ENCODE results near the gene ADSS1. TPM values are rescaled to one million over a fixed set of nuclear protein-coding genes. Genes with fewer than 3 reads are reported as not detected.

Gene ADSS1
- total RNA-seq, 1 experiment from 2014 or later: 9.9 TPM

- H3K9me2 ChIP-seq (ENCODE audit: insufficient read depth): no peaks in the 10 kb centered on the region
- RAD21 ChIA-PET (ENCODE audit: low non-redundant PET in 1 of 2, low total read pairs in 2 of 2, uncharacterized antibody in 2 of 2, unreplicated experiment in 2 of 2): no interaction called here
These were observed 1.9 kb downstream of the ADSS1 start for GRCh38 chr14:104725772-104726548.

More at GRCh38 chr14:104725772-104726548, 1.9 kb downstream of the ADSS1 start:
- Histone ChIP-seq H3K9me3 (ENCODE audit: control insufficient read depth in 1 of 2, insufficient read depth in 1 of 2, low read depth in 1 of 2, low read length in 2 of 2) (no peaks in the 10 kb centered on the region), H3K4me1 (ENCODE audit: control insufficient read depth in 1 of 2, insufficient read depth in 2 of 2, low read length in 2 of 2) (peaks cover 13 to 24% of the 10 kb centered on the region in 2 experiments), H3K27me3 (ENCODE audit: insufficient read depth, low read length) (no peaks in the 10 kb centered on the region), H3K4me3 (replicated peaks in 1 of 2; ENCODE audit: low read depth in 1 of 2, low read length in 2 of 2) (no peak overlapping the region), H3K9ac (ENCODE audit: low read length) (no peak overlapping the region), H3K27ac (ENCODE audit: low read depth, low read length) (no peak overlapping the region; the same call in 1 of the 2 replicates), H3K36me3 (ENCODE audit: control insufficient read depth in 1 of 2, insufficient read depth in 2 of 2, low read length in 2 of 2) (no peaks in the 10 kb centered on the region), H4K20me1 (ENCODE audit: insufficient read depth) (no peaks in the 10 kb centered on the region), H2AFZ (ENCODE audit: low read depth, low read length, poor library complexity, severe bottlenecking) (no peak overlapping the region), H3K4me2 (ENCODE audit: low read length) (no peak overlapping the region), H3K79me2 (ENCODE audit: insufficient read depth, low read length) (no peaks in the 10 kb centered on the region)
- ChIA-PET POLR2A (no interaction called here), CTCF (interaction anchor here (1.3 to 1.6 kb wide), 2 partner anchors 24 to 60 kb away, joined by 4 to 5 read pairs; no protein-coding TSS in a partner anchor)
- intact Hi-C loops (cut with micrococcal nuclease): no loop called here
- no peak for DNase-seq (ENCODE audit: low read depth, low spot score)
- BruUV-seq (replicated peaks): no TSS peak
- ATAC-seq: no peak
- TF ChIP-seq FOSL1 (IDR thresholded peaks at IDR 0.05; ENCODE audit: low read depth) (no peak), CTCF (IDR thresholded peaks at IDR 0.05 in 2 of 3, conservative IDR thresholded peaks at IDR 0.05 in 1 of 3; ENCODE audit: borderline replicate concordance in 1 of 3, insufficient read depth in 1 of 3, low read depth in 2 of 3, low read length in 2 of 3) (no peak), EZH2phosphoT487 (IDR thresholded peaks at IDR 0.05; ENCODE audit: borderline replicate concordance) (no peak), CBX3 (IDR thresholded peaks at IDR 0.05; ENCODE audit: low read depth) (no peak), CEBPB (IDR thresholded peaks at IDR 0.05; ENCODE audit: low read depth) (no peak), TCF7L2 (IDR thresholded peaks at IDR 0.05; ENCODE audit: borderline replicate concordance, extremely low read depth, insufficient read depth, insufficient read length) (no peak), SP1 (IDR thresholded peaks at IDR 0.05; ENCODE audit: low read depth) (no peak), JUND (IDR thresholded peaks at IDR 0.05) (no peak), SRF (IDR thresholded peaks at IDR 0.05; ENCODE audit: low read depth) (no peak), SIN3A (IDR thresholded peaks at IDR 0.05; ENCODE audit: low read depth) (no peak), RAD21 (IDR thresholded peaks at IDR 0.05; ENCODE audit: low read depth) (no peak), ZFX (IDR thresholded peaks at IDR 0.05) (no peak), ZBTB33 (IDR thresholded peaks at IDR 0.05; ENCODE audit: extremely low read depth, insufficient replicate concordance, low read length) (no peak)
- TF ChIP-seq, protein P1, sequence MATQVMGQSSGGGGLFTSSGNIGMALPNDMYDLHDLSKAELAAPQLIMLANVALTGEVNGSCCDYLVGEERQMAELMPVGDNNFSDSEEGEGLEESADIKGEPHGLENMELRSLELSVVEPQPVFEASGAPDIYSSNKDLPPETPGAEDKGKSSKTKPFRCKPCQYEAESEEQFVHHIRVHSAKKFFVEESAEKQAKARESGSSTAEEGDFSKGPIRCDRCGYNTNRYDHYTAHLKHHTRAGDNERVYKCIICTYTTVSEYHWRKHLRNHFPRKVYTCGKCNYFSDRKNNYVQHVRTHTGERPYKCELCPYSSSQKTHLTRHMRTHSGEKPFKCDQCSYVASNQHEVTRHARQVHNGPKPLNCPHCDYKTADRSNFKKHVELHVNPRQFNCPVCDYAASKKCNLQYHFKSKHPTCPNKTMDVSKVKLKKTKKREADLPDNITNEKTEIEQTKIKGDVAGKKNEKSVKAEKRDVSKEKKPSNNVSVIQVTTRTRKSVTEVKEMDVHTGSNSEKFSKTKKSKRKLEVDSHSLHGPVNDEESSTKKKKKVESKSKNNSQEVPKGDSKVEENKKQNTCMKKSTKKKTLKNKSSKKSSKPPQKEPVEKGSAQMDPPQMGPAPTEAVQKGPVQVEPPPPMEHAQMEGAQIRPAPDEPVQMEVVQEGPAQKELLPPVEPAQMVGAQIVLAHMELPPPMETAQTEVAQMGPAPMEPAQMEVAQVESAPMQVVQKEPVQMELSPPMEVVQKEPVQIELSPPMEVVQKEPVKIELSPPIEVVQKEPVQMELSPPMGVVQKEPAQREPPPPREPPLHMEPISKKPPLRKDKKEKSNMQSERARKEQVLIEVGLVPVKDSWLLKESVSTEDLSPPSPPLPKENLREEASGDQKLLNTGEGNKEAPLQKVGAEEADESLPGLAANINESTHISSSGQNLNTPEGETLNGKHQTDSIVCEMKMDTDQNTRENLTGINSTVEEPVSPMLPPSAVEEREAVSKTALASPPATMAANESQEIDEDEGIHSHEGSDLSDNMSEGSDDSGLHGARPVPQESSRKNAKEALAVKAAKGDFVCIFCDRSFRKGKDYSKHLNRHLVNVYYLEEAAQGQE (IDR thresholded peaks at IDR 0.05; ENCODE audit: low read depth): no peak
